Left lobe of liver (tissue), 2 donors: ENCODE results near the gene CLEC10A. TPM values are rescaled to one million over a fixed set of nuclear protein-coding genes. Genes with fewer than 3 reads are reported as not detected.

ENCODE experiments used
- ATAC-seq: fragments of 200-7000 bp; cut with Tn5 transposase; one replicate; pipeline ENCODE4 v1.9.1; 2020; ENCODE audit warnings: mild to moderate bottlenecking, moderate library complexity
- DNase-seq: peaks from one replicate; pipeline ENCODE4 v3.0.0-alpha.2; 2020; ENCODE audit warnings: low spot score
- total RNA-seq: library from RNA; stranded (reverse); gene quantifications from one replicate; pipeline ENCODE4 v1.2.1, GENCODE V29; 2021
- donor health status: DM: no; HTN: no; CAD: no; lungs with moderate emphysema.
- donor health status: DM: no; HTN: yes; CAD: no.

Gene CLEC10A
- total RNA-seq, 1 donor from 2014 or later, result 1.1 TPM

GRCh38 chr17:7043497-7044198 is 36.4 kb downstream of the CLEC10A start, which contains the start of gene SLC16A11:
Gene SLC16A11 (minus strand): TSS chr17:7044092. CDS start chr17:7043513, 579 bp downstream.
- DNase-seq (peak; percentile 73), ATAC-seq (peak; percentile 29)

- DNase-seq (peak; percentile 75), ATAC-seq (peak; percentile 59)
Observed at GRCh38 chr17:7043182-7043496, 36.9 kb downstream of the CLEC10A start.

GRCh38 chr17:7042501-7043181 is 37.4 kb downstream of the CLEC10A start:
- DNase-seq, result no peak

GRCh38 chr17:7041607-7042500 is 38.2 kb downstream of the CLEC10A start:
- DNase-seq (no peak), ATAC-seq (peak; percentile 8)

More at GRCh38 chr17:7042501-7043181, 37.4 kb downstream of the CLEC10A start:
- peak; percentile 3 for ATAC-seq

- DNase-seq (no peak), ATAC-seq (no peak)
Observed at GRCh38 chr17:7039832-7040231, 40.2 kb downstream of the CLEC10A start.

GRCh38 chr17:7038025-7038862 is 41.8 kb downstream of the CLEC10A start:
- peak; percentile 83 for DNase-seq
- ATAC-seq, result peak; percentile 26

- DNase-seq (peak; percentile 100), ATAC-seq (peak; percentile 74)
Observed at GRCh38 chr17:7035591-7036368, 44.3 kb downstream of the CLEC10A start, which contains the start of gene SLC16A13. Gene SLC16A13 (plus strand): TSS chr17:7036015. CDS start chr17:7036383, 368 bp downstream.

GRCh38 chr17:7034955-7035590 is 45.0 kb downstream of the CLEC10A start:
- ATAC-seq (peak; percentile 0), DNase-seq (no peak)

GRCh38 chr17:7029659-7030058 is 50.4 kb downstream of the CLEC10A start:
- DNase-seq (no peak), ATAC-seq (no peak)

GRCh38 chr17:7029096-7029495 is 51.0 kb downstream of the CLEC10A start:
- ATAC-seq (no peak), DNase-seq (no peak)

- ATAC-seq (no peak), DNase-seq (no peak)
Observed at GRCh38 chr17:7027335-7027734, 52.7 kb downstream of the CLEC10A start.

GRCh38 chr17:7026471-7027115 is 53.5 kb downstream of the CLEC10A start:
- ATAC-seq (no peak), DNase-seq (no peak)

GRCh38 chr17:7025245-7025644 is 54.8 kb downstream of the CLEC10A start:
- no peak for DNase-seq
- ATAC-seq, result no peak

Other genes with a start within 250 kb of the CLEC10A start
- gene TEKT1, start 248.5 kb downstream of the CLEC10A start, total RNA-seq, result not detected
- not detected for gene ALOX12, start 84.2 kb downstream of the CLEC10A start, total RNA-seq
- gene RNASEK, start 67.6 kb downstream of the CLEC10A start, total RNA-seq, result 83.9 TPM
- gene BCL6B, start 57.2 kb downstream of the CLEC10A start, total RNA-seq, result 1.7 TPM
- 39.9 TPM for gene SLC16A13, start 44.2 kb downstream of the CLEC10A start, total RNA-seq
- 2.5 TPM for gene SLC16A11, start 36.2 kb downstream of the CLEC10A start, total RNA-seq
- 442 TPM for gene ASGR2, start 34.6 kb upstream of the CLEC10A start, total RNA-seq
- 526 TPM for gene ASGR1, start 99.1 kb upstream of the CLEC10A start, total RNA-seq
- gene DLG4, start 139.6 kb upstream of the CLEC10A start, total RNA-seq, result 5.5 TPM
- gene ACADVL, start 139.7 kb upstream of the CLEC10A start, total RNA-seq, result 1,044 TPM
- 10.0 TPM for gene DVL2, start 154.3 kb upstream of the CLEC10A start, total RNA-seq
- 16.5 TPM for gene PHF23, start 159.2 kb upstream of the CLEC10A start, total RNA-seq
- gene GABARAP, start 162.2 kb upstream of the CLEC10A start, total RNA-seq, result 235 TPM
- 35.1 TPM for gene CTDNEP1, start 171.5 kb upstream of the CLEC10A start, total RNA-seq
- gene ELP5, start 172.0 kb upstream of the CLEC10A start, total RNA-seq, result 27.5 TPM
- 20.5 TPM for gene CLDN7, start 182.2 kb upstream of the CLEC10A start, total RNA-seq
- gene SLC2A4, start 201.5 kb upstream of the CLEC10A start, total RNA-seq, result 0.48 TPM
- gene YBX2, start 214.4 kb upstream of the CLEC10A start, total RNA-seq, result 0.81 TPM
- gene EIF5A, start 227.4 kb upstream of the CLEC10A start, total RNA-seq, result 242 TPM
- 21.2 TPM for gene GPS2, start 235.1 kb upstream of the CLEC10A start, total RNA-seq
- 17.0 TPM for gene NEURL4, start 249.1 kb upstream of the CLEC10A start, total RNA-seq